AG04449 (cell line): ENCODE data around the gene PCDHGC5.

Experiments
- CTCF ChIA-PET: fragments of 350-600 bp; formaldehyde crosslinking; extraction: SDS; loops from one replicate; lab custom pipeline; 2021; ENCODE audit warnings: antibody characterized with exemption; lab: Yijun Ruan, JAX
- POLR2A ChIA-PET: fragments of 400-600, 350-600 bp; formaldehyde crosslinking; extraction: SDS; loops from one replicate; lab custom pipeline; 2020; ENCODE audit warnings: antibody characterized with exemption, inconsistent platforms; lab: Yijun Ruan, JAX
- DNase-seq: peaks from one replicate; pipeline ENCODE4 v3.0.0-alpha.2; 2010; ENCODE audit warnings: low read depth, low spot score
- H3K4me3 ChIP-seq: 2 replicates; pipeline ENCODE4 v1.5.1; 2011; ENCODE audit warnings: low read depth, mild to moderate bottlenecking, control low read depth, low read length
- TF ChIP-seq, protein P1 (sequence below): IDR thresholded peaks from one replicate; pipeline ENCODE4 v1.5.1; 2011; ENCODE audit warnings: mild to moderate bottlenecking, moderate library complexity, low read length, control low read depth, inconsistent platforms; ENCODE audit not compliant: insufficient read depth; ENCODE audit errors: missing control alignments

The PCDHGC5 gene

GRCh38 chr5:141496038-141496437 lies 7.2 kb downstream of the PCDHGC5 start:
- no peak overlapping the region for H3K4me3 ChIP-seq
- CTCF ChIA-PET = interaction anchor here (1.0 to 37.5 kb wide), 8 partner anchors 10 to 96 kb away, joined by 3 to 856 read pairs (median 5); no protein-coding TSS in a partner anchor
- DNase-seq = no peak
- TF ChIP-seq, protein P1, sequence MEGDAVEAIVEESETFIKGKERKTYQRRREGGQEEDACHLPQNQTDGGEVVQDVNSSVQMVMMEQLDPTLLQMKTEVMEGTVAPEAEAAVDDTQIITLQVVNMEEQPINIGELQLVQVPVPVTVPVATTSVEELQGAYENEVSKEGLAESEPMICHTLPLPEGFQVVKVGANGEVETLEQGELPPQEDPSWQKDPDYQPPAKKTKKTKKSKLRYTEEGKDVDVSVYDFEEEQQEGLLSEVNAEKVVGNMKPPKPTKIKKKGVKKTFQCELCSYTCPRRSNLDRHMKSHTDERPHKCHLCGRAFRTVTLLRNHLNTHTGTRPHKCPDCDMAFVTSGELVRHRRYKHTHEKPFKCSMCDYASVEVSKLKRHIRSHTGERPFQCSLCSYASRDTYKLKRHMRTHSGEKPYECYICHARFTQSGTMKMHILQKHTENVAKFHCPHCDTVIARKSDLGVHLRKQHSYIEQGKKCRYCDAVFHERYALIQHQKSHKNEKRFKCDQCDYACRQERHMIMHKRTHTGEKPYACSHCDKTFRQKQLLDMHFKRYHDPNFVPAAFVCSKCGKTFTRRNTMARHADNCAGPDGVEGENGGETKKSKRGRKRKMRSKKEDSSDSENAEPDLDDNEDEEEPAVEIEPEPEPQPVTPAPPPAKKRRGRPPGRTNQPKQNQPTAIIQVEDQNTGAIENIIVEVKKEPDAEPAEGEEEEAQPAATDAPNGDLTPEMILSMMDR = no peak
- POLR2A ChIA-PET = interaction anchor here (0.6 to 2.0 kb wide), 5 partner anchors 10 to 153 kb away, joined by 3 to 17 read pairs (median 3); no protein-coding TSS in a partner anchor

GRCh38 chr5:141501761-141502160 lies 12.9 kb downstream of the PCDHGC5 start:
- no peak overlapping the region for H3K4me3 ChIP-seq
- POLR2A ChIA-PET = no interaction called here
- no peak for DNase-seq
- TF ChIP-seq, protein P1 = no peak
- CTCF ChIA-PET = interaction anchor here (0.7 to 37.5 kb wide), 5 partner anchors 13 to 56 kb away, joined by 3 to 856 read pairs (median 3); partner anchors contain the start of genes PCDHGC3 and PCDHGC5

- TF ChIP-seq, protein P1 = no peak
- POLR2A ChIA-PET = interaction anchor here (0.6 kb wide), 1 partner anchor 97 kb away, joined by 3 read pairs; no protein-coding TSS in a partner anchor
- DNase-seq = no peak
- no peak overlapping the region for H3K4me3 ChIP-seq
- CTCF ChIA-PET = interaction anchor here (1.4 to 37.5 kb wide), 4 partner anchors 5 to 86 kb away, joined by 4 to 856 read pairs (median 576); partner anchors contain the start of genes PCDHGA10, PCDHGA11, PCDHGA12 and PCDHGB7
These were observed 14.8 kb downstream of the PCDHGC5 start for GRCh38 chr5:141503681-141504080.

DNA sequence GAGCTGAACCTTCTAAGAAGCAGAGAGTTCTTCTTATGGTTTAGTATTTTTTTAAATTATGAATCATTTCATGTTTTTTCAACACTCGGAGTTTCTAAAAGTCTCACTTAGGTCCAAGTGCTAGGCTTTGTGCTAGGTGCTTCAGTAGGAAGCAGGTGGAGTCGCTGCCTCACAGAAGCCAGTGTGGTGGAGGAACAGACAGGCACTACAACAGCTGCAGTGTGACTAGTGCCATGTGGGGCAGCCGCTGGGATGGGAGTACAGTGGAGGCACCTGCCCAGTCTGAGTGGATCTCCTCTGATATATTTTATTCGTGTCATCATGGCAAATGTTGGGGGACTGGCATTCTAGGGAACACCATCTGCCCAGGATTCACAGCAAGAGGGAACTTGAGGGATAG lies 15.3 kb downstream of the PCDHGC5 start:
- POLR2A ChIA-PET = no interaction called here
- CTCF ChIA-PET = interaction anchor here (25.8 to 37.5 kb wide), 3 partner anchors 6 to 87 kb away, joined by 295 to 856 read pairs (median 856); partner anchors contain the start of genes PCDHGA10, PCDHGA11, PCDHGB7 and PCDHGC4
- DNase-seq = no peak
- TF ChIP-seq, protein P1 = no peak
- H3K4me3 ChIP-seq = no peak overlapping the region

DNA sequence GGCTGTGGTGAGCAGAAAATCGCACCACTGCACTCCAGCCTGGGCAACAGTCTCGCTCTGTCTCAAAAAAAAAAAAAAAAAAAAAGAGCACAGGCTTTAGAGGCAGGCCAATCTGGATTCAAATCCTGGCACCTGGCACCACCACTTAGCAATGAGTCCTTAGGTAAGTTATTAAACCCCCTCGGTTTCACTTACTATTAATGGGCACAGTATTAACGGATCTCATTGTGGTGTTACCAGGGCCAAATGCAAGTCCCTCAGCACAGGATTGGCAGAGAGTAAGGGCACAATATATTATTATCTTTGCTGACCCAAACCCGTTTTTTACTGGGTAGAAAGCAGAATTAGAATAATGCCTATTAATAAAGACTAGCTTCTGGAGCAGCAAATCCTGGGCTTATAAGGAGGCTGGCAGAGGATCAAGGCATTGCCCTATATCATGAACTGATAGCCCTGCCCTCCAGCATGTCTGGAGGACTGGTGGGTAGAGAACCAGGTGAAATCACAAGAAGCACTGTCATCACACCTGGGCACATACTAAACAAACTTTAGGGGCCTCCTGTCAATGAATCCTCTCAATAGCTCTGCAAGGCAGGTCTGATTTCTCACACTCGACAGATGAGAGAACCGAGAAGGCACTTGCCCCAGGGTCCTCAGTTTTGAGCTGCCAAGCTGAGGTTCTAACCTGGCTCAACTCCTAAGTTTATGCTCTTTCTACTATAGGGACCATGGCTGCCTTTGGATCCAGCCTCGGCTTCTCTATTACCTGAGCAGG lies 17.7 kb downstream of the PCDHGC5 start:
- H3K4me3 ChIP-seq = no peak overlapping the region
- TF ChIP-seq, protein P1 = no peak
- ChIA-PET POLR2A (interaction anchor here (0.5 to 3.1 kb wide), 3 partner anchors 11 to 15 kb away, joined by 4 to 33 read pairs (median 17); no protein-coding TSS in a partner anchor), CTCF (interaction anchor here (1.5 to 37.5 kb wide), 8 partner anchors 8 to 89 kb away, joined by 4 to 856 read pairs (median 12); partner anchors contain the start of genes PCDHGA10, PCDHGA11, PCDHGB7 and PCDHGC3)
- no peak for DNase-seq
